Endothelial cell of umbilical vein (primary cell): ENCODE measurements around the gene F2RL3.

ENCODE experiments used
- CTCF ChIP-seq, 2 donors: IDR thresholded peaks; 1 replicate in 1 of 2; 2 replicates in 1 of 2; pipeline ENCODE4 v1.5.1; 2011; ENCODE audit warnings: low read length in 2 of 2, mild to moderate bottlenecking in 2 of 2, moderate library complexity in 2 of 2, control low read depth in 1 of 2, inconsistent platforms in 1 of 2, low read depth in 1 of 2; ENCODE audit not compliant: insufficient read depth in 1 of 2; ENCODE audit errors: extremely low read depth in 1 of 2
- EZH2 ChIP-seq: IDR thresholded peaks from 2 replicates; pipeline ENCODE4 v1.6.1; 2012; ENCODE audit warnings: borderline replicate concordance, low read depth, mild to moderate bottlenecking, moderate library complexity, low read length, inconsistent platforms; ENCODE audit not compliant: severe bottlenecking
- JUN ChIP-seq: IDR thresholded peaks from 2 replicates; pipeline ENCODE4 v1.6.1; 2011; ENCODE audit warnings: borderline replicate concordance, low read depth; ENCODE audit not compliant: insufficient read length, insufficient read depth
- MAX ChIP-seq: IDR thresholded peaks from 2 replicates; pipeline ENCODE4 v1.6.1; 2011; ENCODE audit not compliant: insufficient read depth, insufficient read length
- MYC ChIP-seq: IDR thresholded peaks from one replicate; pipeline ENCODE4 v1.6.1; 2011; ENCODE audit warnings: mild to moderate bottlenecking, low read depth, low read length
- POLR2A ChIP-seq: IDR thresholded peaks from 2 replicates; pipeline ENCODE4 v1.6.1; 2012; ENCODE audit warnings: low read depth, mild to moderate bottlenecking, control low read depth, low read length
- POLR2AphosphoS5 ChIP-seq: IDR thresholded peaks from 2 replicates; pipeline ENCODE4 v1.6.1; 2012; ENCODE audit warnings: low read depth, mild to moderate bottlenecking, control low read depth, low read length, moderate library complexity; ENCODE audit not compliant: insufficient read depth

- TF ChIP-seq CTCF (IDR thresholded peaks at IDR 0.05; ENCODE audit: extremely low read depth in 1 of 2, insufficient read depth in 1 of 2, low read depth in 1 of 2, low read length in 2 of 2) (no peak), EZH2 (no peak), POLR2A (no peak), MAX (no peak), POLR2AphosphoS5 (no peak), MYC (no peak), JUN (no peak)
Observed at GRCh38 chr19:16904599-16904998, 15.8 kb downstream of the F2RL3 start.
